NCI-H2029 (cell line): Measurements from ENCODE around the gene UBAP2L.
"Not testable (repeated sequence)": the region's sequence is repeated elsewhere in the genome, so short reads cannot be mapped to it uniquely, and the experiment has no call there.

Source experiments
- DNase-seq: peaks from one replicate; lab custom pipeline; 2025; lab: John Stamatoyannopoulos, UW

The UBAP2L gene

DNA sequence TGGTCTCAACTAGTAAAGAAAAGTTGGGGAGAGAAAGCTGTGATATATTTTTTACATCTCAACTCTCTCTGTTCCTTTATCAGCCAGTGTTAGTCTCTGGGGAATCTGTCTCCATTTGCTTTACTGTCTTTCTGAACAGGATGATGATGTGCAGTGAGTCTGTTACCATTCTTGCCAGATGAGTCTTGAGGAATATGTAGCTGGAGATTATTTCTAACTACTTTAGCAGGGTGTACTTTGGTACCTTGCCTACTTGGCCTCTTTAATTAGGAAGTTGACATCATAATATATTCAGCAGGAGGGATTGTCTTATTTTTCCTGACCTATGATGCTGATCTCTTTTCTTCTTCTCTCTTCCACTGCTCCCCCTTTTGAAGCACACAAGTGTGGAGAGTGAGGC is 35.9 kb downstream of the UBAP2L start:
- DNase-seq, result no peak

DNA sequence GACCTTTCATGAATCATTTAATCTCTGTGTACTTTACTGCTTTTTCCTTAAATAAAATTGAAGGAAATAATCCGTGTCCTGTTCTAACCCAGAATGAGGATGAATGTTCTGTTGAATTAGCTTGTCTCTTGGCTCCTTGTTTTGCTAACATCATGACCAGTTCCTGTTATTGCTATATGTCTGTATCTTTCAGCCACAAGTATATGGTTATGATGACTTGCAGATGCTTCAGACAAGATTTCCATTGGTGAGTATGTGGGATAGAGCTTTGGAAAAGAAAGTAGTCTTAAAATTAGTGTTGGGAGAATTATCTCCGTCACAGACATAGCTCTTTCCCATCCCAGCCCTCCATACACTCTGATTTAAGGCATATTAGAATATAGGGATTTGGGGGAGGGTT is 38.0 kb downstream of the UBAP2L start:
- no peak for DNase-seq

DNA sequence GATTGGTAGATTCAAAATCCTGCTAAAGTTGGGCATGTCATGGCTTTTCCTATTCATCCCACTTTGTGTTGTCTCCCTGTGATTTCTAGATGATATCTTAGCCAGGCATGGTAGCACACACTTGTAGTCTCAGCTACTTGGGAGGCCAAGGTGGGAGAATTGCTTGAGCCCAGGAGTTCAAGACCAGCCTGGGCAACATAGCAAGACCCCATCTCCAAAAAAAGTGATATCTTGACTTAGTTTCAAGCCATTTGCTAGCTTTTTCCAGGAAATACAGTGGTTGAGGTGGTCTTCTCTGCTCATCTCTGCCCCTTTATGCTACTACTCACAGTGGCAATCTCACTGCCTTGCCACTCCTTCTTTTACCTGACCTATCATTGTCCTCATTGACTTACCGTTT is 39.4 kb downstream of the UBAP2L start:
- no peak for DNase-seq

DNA sequence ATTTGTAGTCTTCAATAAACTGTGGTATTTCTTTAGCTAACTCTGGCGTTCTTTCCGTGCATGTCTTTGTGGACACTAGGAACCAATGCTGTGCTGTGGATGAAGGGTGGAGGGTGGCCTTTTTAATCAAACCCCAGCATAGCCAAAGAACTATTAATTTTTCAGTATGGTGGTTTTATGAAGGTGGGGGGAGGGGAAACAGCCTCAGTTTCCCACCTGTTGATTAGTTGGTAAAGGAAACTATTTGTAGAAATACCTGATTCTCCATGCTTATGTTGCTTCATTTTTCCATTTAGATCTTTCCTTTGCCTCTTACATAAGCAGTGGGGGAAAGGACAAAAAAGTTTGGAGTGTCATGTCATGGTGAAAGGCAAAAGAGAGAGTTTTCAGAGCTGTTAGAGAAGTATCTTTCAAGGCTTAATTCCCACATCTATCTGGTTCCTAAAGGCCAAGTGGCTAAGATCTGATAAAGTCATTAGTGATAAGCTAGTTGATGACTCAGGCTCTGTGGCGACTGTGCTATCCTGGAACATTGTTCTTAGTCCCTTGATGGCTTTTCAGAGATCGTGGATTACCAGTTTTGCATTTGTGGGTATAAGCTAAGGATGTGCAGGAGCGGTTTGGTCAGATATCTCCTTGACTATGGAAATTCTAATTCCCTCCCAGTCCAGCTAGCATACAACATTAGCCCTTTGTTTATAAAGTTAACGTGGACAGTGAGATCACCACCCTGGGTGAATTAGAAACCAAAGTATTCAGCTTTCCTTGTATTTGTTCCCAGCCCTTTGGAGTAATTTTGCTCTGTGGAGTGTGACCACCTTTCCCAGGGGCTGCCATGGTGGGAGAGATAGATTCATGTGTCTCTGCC is 42.9 kb downstream of the UBAP2L start:
- no peak for DNase-seq

DNA sequence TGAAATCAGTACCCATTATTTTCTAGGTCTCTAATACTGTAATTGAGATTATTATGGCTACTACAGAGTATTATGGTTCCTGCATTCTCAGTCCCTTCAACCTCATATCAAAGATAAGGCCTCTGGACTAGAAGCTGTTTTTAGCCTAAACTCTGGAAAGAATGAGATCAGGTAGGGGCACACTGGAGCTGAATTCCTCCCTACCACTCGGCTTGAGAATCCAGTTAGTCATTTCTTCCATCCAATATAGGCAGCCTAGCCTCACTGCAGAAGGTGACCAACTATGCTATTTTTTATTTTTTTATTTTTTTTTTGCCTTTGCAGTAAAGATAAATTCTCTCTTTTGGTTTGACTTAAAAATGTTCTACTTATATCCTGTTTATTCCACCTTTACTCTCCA is 43.7 kb downstream of the UBAP2L start:
- DNase-seq, result no peak

DNA sequence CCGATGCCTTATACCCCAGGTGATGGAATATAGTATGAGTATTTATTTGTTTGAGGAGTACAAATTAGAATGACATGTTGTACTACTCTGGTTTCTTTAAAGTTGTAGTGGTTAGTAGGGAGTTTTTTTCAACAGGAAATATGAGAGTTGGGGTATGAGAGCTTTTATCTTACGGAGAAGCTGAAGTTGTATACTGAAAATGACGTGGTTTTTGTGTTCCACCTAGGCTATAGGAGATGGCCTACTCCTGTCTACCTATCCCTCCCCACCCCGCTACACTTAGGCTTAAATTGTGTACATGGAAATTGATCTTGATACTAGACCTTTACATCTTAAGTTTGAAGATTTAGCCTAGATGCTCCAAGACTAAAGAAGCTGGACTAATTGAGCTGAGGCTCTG is 44.8 kb downstream of the UBAP2L start:
- DNase-seq, result no peak

DNA sequence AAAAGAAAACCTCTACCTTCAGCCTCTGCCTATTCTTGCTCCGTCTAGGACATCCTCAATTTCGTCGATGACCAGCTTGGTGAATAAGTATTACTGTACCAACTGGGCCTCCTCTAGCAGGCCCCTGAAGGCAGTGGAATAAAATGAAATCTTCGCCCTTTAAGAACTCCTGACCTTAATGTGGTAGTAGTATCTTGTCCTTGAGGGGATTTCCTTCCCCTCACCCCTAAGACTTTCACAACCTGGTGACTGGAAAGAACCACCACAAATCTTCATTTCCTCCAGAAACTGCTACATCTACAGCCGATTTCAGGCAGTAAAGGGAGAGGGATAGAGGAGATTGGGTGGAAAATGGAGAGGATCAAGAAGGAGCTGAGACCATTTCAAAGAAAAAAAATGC is 50.1 kb downstream of the UBAP2L start:
- DNase-seq, result no peak

DNA sequence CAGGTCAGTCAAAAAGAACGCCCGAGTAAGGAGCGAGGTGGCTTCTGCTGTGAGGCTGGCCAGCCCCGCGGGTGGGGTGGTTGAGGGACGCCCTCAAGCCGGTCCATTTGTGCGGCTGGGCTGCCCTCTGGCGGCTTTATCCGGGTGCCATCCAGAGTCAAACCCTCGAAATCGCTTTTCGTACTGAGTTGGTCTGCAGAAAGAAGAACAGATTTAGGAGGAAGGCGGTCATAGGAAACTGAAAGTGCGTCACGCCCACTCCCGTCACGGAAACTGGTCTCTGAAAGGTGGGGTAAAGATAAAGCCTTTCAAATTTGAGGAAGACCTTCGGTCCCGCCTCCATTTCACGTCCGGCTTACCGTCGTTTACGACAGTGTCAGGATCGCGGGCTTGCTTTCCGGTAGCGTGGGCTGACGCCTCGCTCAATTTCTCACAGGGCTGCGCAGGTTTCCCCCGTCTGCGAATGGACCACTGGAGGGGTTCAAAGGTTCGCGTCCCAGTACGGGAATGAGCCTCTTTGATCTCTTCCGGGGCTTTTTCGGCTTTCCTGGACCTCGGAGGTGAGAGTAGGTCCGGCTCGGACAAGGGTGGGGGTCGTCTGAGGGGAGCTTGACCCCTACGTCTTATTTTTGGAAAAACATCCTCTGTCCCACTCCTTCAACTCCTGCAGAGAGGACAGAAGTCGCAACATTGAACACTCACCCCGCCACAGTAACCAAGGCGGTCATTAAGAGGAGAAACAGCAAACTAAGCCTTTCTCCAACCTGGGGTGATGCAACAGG is 51.7 kb downstream of the UBAP2L start, which contains the start of gene HAX1:
Gene HAX1 (plus strand): TSS at position 413 of the 782 bp plus-strand sequence. CDS start 95 bp downstream, at position 508.
- DNase-seq, result peak; percentile 91

DNA sequence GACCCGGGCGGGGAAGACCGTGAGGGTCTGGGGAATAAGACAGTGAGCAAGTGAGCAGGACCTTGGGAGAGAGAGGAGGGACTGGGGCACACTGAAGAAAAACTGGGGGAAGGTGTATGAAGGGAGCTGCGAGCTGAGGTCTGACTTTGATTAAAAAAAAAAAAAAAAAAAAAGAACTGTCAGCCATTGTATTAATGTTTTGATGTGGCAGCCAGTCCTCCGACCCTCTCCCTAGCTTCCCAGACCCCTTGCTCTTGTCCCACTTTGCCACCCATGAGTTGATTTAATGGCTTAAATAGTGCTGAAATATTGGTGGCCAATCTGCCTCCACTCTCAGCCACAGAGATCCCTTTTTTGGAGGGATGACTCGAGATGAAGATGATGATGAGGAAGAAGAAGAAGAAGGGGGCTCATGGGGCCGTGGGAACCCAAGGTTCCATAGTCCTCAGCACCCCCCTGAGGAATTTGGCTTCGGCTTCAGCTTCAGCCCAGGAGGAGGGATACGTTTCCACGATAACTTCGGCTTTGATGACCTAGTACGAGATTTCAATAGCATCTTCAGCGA is 52.3 kb downstream of the UBAP2L start:
- no peak for DNase-seq

DNA sequence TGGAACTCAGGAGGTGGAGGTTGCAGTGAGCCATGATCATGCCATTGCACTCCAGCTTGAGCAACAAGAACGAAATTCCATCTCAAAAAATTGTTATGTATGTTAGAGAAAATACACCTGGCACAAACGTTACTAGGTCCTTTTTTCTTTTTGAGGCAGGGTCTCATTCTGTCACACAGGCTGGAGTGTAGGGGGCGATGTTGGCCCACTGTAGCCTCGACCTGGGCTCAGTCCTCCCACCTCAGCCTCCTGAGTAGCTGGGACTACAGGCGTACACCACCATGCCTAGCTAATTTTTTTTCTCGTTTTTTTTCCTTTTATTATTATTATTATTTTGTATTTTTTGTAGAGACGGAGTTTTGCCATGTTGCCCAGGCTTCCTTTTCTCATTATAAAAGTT is 56.0 kb downstream of the UBAP2L start:
- DNase-seq, result no peak

DNA sequence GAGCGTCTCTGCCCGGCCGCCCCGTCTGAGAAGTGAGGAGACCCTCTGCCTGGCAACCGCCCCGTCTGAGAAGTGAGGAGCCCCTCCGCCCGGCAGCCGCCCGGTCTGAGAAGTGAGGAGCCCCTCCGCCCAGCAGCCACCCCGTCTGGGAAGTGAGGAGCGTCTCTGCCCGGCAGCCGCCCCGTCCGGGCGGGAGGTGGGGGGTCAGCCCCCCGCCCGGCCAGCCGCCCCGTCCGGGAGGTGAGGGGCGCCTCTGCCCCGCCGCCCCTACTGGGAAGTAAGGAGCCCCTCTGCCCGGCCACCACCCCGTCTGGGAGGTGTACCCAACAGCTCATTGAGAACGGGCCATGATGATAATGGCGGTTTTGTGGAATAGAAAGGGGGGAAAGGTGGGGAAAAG is 66.8 kb downstream of the UBAP2L start:
- not testable (repeated sequence) for DNase-seq

DNA sequence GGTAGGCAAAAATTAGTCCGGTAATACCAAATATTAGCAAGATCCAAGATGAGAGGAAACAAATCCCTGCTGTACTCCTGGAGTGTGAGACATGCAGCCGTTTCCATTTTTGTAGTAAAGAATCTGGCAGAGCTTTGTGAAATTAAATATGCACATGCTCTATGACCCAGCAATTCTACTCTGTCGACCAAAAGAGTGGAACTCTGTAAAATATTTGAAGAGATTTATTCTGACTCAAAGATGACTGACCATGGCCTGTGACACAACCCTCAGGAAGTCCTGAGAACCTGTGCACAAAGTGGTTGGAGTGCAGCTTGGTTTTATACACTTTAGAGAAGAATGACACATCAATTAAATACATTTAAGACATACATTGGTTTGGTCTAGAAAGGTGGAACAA is 67.9 kb downstream of the UBAP2L start:
- DNase-seq, result no peak

DNA sequence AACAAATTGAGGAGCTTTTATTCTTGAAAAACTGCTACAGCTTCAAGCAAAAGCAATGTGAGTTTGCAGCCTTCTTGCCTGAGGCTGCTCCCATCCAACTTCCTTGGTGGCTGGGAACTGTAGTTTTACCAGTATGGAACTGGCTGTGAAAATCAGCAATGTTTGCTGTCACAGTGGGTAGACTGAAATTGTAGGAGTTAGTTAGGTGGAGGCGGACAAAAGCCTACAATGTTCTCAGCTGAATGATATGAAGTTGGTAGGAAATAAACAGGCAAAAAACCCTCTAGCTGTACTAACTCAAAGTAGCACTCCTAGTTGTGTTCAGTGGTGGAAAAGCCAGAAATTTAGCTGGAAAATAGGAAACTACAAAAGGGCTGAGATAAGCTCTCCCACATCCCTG is 70.2 kb downstream of the UBAP2L start:
- DNase-seq, result no peak

DNA sequence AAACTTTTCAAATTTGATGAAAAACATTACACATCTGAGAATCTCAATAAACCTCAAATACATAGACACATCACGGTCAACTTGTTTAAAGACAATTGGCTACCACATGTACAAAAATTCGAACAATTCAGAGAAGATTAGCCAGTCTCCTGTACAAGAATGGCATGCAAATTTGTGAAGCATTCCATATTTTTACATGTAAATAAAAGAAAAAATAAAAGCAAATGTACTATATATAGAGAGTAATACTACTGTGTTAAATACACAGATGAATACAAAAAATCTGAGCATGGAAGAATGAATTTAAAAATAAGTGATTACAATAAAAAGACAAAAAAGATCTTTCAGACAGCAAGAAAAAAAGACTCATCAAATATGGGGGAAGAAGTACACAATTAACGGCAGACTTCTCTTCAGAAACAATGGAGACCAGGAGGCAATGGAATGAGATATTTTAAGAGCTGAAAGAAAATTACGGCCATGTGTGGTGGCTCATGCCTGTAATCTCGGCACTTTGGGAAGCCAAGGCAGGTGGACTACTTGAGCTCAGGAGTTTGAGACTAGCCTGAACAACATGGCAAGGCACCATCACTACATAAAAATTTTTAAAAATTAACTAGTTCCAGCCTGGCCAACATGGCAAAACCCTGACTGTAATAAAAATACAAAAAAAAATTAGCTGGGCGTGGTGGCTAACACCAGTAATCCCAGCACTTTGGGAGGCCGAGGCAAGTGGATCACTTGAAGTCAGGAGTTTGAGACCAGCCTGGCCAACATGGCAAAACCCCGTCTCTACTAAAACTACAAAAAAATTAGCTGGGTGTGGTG is 74.9 kb downstream of the UBAP2L start:
- DNase-seq, result no peak

DNA sequence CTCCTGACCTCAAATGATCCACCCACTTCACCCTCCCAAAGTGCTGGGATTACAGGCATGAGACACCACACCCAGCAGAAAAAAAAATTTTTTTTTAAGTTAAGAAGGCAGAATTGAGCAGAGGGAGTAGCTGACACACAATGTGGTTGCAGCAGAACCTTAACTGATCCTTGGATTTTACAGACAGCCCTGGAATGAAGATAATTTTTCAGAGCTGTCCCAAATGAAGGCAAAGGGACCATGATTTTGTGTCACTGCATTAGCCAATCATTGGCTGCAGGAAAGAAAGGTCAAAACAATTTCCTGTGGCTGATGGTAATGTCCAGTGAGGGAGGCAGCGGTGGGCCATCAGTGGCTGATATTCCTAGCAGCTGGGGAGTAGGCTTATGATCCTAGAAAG is 80.8 kb downstream of the UBAP2L start:
- DNase-seq, result no peak

DNA sequence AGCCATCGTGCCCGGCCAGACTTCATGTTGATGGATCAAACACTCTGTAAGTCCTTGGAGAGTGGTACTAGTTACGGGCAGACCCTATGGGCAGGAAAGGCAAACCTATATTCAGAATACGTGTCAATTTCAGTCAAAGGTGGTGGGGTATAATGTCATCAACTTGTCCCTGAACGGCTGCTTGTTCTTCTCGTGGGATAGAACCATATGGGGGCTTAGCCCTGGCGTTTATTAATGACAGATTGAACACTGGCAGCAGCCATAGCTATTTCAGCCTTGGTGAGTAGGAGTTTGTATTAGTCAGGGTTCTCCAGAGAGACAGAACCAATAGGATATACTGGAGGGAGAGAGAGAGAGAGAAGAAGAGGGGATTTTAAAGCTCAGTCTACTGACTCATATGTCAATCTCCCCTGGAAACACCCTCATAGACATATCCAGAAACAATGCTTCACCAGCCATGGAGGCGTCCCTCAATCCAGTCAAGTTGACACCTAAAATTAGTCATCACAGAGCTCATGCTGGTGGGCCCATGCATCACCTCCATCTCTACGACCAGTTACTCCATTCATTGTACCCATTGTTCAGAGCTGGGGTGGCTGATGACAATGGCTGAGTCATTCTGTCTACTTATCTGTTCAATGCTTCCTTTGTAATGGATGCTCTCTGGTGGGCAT is 84.0 kb downstream of the UBAP2L start:
- no peak for DNase-seq

DNA sequence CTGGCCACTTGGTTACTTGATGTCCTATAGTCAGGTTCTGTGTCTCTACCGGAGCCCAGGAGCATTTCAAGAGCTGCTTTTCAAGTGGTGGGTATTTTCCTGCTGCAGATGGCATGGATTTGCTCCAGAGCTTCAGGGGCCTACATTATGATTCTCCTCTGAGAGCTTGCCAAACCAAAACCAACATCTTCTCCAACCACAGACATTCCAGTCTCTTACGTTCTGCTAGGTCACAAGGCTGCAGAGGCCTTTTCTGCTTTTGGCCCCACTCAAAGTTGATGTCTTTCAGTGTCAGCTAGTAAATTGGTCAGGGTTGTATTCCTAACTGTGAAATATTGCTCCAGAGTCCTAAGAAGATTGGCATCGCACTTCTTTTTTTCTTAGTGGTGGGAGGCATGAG is 85.4 kb downstream of the UBAP2L start:
- DNase-seq, result no peak

DNA sequence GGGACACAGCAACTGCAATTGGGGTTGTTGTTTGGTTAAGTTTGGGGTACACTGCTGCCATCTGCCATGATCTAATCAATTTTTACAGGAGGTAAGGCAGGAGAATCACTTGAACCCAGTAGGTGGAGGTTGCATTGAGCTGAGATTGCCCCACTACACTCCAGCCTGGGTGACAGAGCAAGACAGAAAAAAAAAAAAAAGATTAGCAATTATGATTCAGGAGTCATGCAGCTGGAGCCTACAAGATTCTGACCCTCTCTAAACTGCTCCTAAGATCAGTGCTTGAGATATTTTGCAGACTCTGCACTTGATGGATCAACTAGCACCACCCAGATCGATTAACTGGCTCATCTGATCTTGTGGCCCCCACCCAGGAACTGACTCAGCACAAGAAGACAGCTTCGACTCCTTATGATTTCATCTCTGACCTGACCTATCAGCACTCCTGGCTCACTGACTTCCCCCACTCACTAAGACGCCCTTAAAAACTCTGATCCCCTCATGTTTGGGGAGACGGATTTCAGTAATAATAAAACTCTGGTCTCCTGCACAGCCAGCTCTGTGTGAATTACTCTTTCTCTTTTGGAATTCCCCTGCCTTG is 87.0 kb downstream of the UBAP2L start:
- DNase-seq, result not testable (repeated sequence)

DNA sequence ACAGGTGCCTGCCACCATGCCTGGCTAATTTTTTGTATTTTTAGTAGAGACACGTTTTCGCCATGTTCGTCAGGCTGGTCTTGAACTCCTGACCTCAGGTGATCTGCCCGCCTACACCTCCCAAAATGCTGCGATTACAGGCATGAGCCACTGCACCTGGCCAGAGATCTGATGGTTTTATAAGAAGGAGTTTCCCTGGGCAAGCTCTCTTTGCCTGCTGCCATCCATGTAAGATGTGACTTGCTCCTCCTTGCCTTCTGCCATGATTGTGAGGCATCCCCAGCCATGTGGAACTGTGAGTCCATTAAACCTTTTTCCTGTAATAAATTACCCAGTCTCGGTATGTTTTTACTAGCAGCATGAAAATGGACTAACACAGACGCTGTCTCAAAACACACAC is 88.4 kb downstream of the UBAP2L start:
- not testable (repeated sequence) for DNase-seq

DNA sequence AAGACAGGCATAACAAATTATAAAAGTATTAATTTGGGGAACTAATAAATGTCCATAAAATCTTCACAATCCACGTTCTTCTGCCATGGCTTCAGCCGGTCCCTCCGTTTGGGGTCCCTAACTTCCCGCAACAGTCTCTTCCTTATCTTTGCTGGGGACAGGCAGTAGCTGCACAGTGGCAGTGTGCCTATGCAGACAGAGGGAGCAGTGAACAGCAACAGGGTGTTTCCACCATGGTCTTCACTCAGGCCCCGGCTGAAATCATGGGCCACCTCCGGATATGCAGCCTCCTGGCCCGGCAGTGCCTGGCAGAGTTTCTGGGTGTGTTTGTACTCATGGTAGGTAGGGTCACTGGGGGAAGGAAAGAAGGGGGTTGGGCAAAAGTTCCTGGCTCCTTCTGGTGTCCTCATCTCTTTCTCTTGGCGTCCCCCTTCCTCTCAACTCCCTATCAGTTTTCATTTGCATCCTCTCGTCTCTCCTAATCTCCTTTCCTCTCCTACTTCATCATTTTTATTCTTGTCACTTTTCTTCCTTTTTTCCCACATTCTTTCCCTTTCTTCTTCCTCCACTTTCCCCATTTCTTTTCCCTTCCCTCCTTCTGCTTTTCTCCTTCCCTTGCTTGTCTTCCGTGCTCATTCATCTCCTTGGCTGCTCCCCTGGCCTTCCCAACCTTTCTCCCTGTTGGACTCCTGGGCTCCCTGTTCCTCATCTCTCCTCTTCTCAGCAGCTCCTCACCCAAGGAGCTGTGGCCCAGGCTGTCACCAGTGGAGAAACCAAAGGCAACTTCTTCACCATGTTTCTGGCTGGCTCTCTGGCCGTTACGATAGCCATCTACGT is 91.7 kb downstream of the UBAP2L start:
- not testable (repeated sequence) for DNase-seq
